ENCODE measurements around the gene SIPA1L2. TPM values are rescaled to one million over a fixed set of nuclear protein-coding genes. Genes with fewer than 3 reads are reported as not detected.

SIPA1L2 gene
- total RNA-seq, 3 donors from 2014 or later (not counting 1 experiment from before 2014, with no cell fraction given), result 1.5 to 2.3 (median 1.6) TPM

- H3K27me3 Mint-ChIP-seq (ENCODE audit: low read depth in 2 of 2), result peaks cover 15 to 20% of the 10 kb centered on the region in 2 donors
- H3K4me1 Mint-ChIP-seq, result peaks cover 9 to 10% of the 10 kb centered on the region in 2 donors
- no peak overlapping the region for H3K27ac Mint-ChIP-seq
- TF ChIP-seq CTCF (IDR thresholded peaks at IDR 0.05), result no peak
- H3K4me3 Mint-ChIP-seq, result no peak overlapping the region
- no peaks in the 10 kb centered on the region for H3K9me3 Mint-ChIP-seq
- H3K4me3 ChIP-seq (ENCODE audit: low read length), result no peak overlapping the region
- intact Hi-C loops (cut with micrococcal nuclease), result no loop called here
- no peaks in the 10 kb centered on the region for H3K36me3 Mint-ChIP-seq
- no peaks in the 10 kb centered on the region for H3K36me3 ChIP-seq (ENCODE audit: control insufficient read depth, insufficient read depth, low read length)
- H3K27ac ChIP-seq (ENCODE audit: low read length), result no peak overlapping the region
- WGBS (ENCODE audit: insufficient coverage), result 74% methylated on average over 6 of the region's 7 CpGs
- no peaks in the 10 kb centered on the region for H3K9me3 ChIP-seq (ENCODE audit: control insufficient read depth, insufficient read depth, low read length)
- ATAC-seq, result no peak
- peaks cover 2% of the 10 kb centered on the region for H3K27me3 ChIP-seq (ENCODE audit: control insufficient read depth, insufficient read depth, low read length)
- no peaks in the 10 kb centered on the region for H3K4me1 ChIP-seq (ENCODE audit: control insufficient read depth, insufficient read depth, low read length)
- no peak for DNase-seq
Observed at GRCh38 chr1:232662910-232663309, 33.0 kb upstream of the SIPA1L2 start.

GRCh38 chr1:232658386-232658785 lies 28.5 kb upstream of the SIPA1L2 start:
- ATAC-seq (no peak), DNase-seq (no peak)
- no peaks in the 10 kb centered on the region for H3K9me3 ChIP-seq (ENCODE audit: control insufficient read depth, insufficient read depth, low read length)
- Mint-ChIP-seq H3K9me3 (no peaks in the 10 kb centered on the region), H3K4me1 (peaks cover 8 to 14% of the 10 kb centered on the region in 2 donors), H3K36me3 (no peaks in the 10 kb centered on the region), H3K27me3 (ENCODE audit: low read depth in 2 of 2) (peaks cover 19 to 43% of the 10 kb centered on the region in 2 donors), H3K4me3 (no peak overlapping the region), H3K27ac (no peak overlapping the region)
- WGBS (ENCODE audit: insufficient coverage), result 96% methylated on average over 2 of the region's 2 CpGs
- peaks cover 11% of the 10 kb centered on the region for H3K4me1 ChIP-seq (ENCODE audit: control insufficient read depth, insufficient read depth, low read length)
- TF ChIP-seq CTCF (IDR thresholded peaks at IDR 0.05), result no peak
- H3K27me3 ChIP-seq (ENCODE audit: control insufficient read depth, insufficient read depth, low read length), result peaks cover 2% of the 10 kb centered on the region
- H3K27ac ChIP-seq (ENCODE audit: low read length), result no peak overlapping the region
- H3K4me3 ChIP-seq (ENCODE audit: low read length), result no peak overlapping the region
- intact Hi-C loops (cut with micrococcal nuclease), result no loop called here
- H3K36me3 ChIP-seq (ENCODE audit: control insufficient read depth, insufficient read depth, low read length), result no peaks in the 10 kb centered on the region

- Histone ChIP-seq H3K4me1 (ENCODE audit: control insufficient read depth, insufficient read depth, low read length) (peaks cover 11% of the 10 kb centered on the region), H3K9me3 (ENCODE audit: control insufficient read depth, insufficient read depth, low read length) (no peaks in the 10 kb centered on the region), H3K4me3 (ENCODE audit: low read length) (no peak overlapping the region), H3K27ac (ENCODE audit: low read length) (no peak overlapping the region), H3K36me3 (ENCODE audit: control insufficient read depth, insufficient read depth, low read length) (no peaks in the 10 kb centered on the region), H3K27me3 (ENCODE audit: control insufficient read depth, insufficient read depth, low read length) (peaks cover 2% of the 10 kb centered on the region)
- Mint-ChIP-seq H3K4me3 (no peak overlapping the region), H3K27ac (no peak overlapping the region), H3K9me3 (no peaks in the 10 kb centered on the region), H3K27me3 (ENCODE audit: low read depth in 2 of 2) (peaks cover 15 to 49% of the 10 kb centered on the region in 2 donors), H3K4me1 (peaks cover 8 to 14% of the 10 kb centered on the region in 2 donors), H3K36me3 (no peaks in the 10 kb centered on the region)
- ATAC-seq, result no peak
- no peak for TF ChIP-seq CTCF (IDR thresholded peaks at IDR 0.05)
- intact Hi-C loops (cut with micrococcal nuclease), result no loop called here
- WGBS (ENCODE audit: insufficient coverage), result 78% methylated on average over 3 of the region's 3 CpGs
- no peak for DNase-seq
Observed at GRCh38 chr1:232657426-232658005, 27.6 kb upstream of the SIPA1L2 start.

GRCh38 chr1:232655746-232656085 lies 25.8 kb upstream of the SIPA1L2 start:
- DNase-seq, result no peak
- H3K27ac ChIP-seq (ENCODE audit: low read length), result no peak overlapping the region
- intact Hi-C loops (cut with micrococcal nuclease), result no loop called here
- no peaks in the 10 kb centered on the region for H3K9me3 ChIP-seq (ENCODE audit: control insufficient read depth, insufficient read depth, low read length)
- no peak overlapping the region for H3K4me3 Mint-ChIP-seq
- no peak for ATAC-seq
- peaks cover 11 to 39% of the 10 kb centered on the region in 2 donors for H3K27me3 Mint-ChIP-seq (ENCODE audit: low read depth in 2 of 2)
- no peak for TF ChIP-seq CTCF (IDR thresholded peaks at IDR 0.05)
- 22% methylated on average over 3 of the region's 4 CpGs for WGBS (ENCODE audit: insufficient coverage)
- H3K4me1 ChIP-seq (ENCODE audit: control insufficient read depth, insufficient read depth, low read length), result peaks cover 11% of the 10 kb centered on the region
- no peaks in the 10 kb centered on the region for H3K36me3 Mint-ChIP-seq
- H3K9me3 Mint-ChIP-seq, result no peaks in the 10 kb centered on the region
- no peak overlapping the region for H3K27ac Mint-ChIP-seq
- H3K4me1 Mint-ChIP-seq, result peaks cover 8 to 14% of the 10 kb centered on the region in 2 donors
- peaks cover 2% of the 10 kb centered on the region for H3K27me3 ChIP-seq (ENCODE audit: control insufficient read depth, insufficient read depth, low read length)
- no peaks in the 10 kb centered on the region for H3K36me3 ChIP-seq (ENCODE audit: control insufficient read depth, insufficient read depth, low read length)
- H3K4me3 ChIP-seq (ENCODE audit: low read length), result no peak overlapping the region
